Islet precursor cell (in vitro differentiated cells): Measurements from ENCODE around the gene TMEM217.

Experiments
- DNase-seq: peaks from one replicate; pipeline ENCODE4 v3.0.0-alpha.2; 2018

TMEM217 gene

DNA sequence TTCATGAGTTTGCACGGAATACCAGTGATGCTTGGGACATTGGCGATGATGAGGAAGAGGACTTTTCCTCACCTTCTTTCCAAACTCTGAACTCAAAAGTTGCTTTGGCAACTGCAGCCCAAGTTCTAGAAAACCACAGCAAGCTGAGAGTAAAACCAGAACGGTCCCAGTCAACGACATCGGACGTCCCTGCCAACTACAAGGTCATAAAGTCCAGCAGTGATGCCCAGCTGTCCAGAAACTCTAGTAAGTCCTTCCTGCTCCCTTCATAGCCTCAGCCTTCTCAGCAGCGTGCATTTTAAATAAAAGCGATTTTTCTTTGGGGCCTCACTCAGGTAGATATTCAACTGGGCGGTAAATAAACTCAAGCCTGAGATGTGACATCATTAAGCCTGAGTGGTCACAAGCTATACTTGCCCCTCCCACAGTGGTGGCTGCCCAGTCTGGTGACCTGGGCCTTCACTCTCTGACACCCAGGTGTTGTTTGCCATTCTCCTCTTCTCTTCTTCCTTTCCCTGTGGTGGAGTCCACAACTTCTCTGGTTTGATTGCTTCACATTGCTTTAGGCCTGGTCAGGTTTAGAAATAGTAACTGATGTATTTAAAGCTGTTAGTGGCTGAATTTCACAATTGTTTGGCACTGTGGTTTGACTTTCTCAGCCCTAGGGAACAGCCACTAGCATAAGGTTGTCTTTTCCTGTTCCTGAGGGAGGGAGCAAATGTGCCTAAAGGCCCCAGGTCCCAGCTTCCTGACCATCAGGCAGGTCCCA, 21.6 kb upstream of the TMEM217 start:
- no peak for DNase-seq

DNA sequence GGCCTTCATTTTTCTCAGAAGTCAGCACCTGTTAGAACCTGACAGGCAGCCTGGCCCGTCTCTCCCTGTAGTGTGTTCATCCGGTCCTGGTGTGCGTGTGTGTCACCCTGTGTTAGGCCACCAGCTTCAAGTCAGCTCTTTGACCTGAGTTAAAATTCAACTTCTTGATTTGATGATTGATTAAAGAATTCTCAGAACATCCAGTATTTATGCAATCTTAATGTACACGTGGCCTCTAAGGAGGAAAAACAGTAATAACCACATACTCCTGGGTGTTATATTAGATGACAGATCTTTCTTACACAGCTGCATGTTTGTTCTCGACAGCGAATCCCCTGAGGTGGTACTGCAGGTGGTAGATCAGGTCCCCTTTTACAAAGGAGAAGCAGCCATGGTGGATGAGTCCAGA, 19.1 kb upstream of the TMEM217 start:
- DNase-seq, result no peak

DNA sequence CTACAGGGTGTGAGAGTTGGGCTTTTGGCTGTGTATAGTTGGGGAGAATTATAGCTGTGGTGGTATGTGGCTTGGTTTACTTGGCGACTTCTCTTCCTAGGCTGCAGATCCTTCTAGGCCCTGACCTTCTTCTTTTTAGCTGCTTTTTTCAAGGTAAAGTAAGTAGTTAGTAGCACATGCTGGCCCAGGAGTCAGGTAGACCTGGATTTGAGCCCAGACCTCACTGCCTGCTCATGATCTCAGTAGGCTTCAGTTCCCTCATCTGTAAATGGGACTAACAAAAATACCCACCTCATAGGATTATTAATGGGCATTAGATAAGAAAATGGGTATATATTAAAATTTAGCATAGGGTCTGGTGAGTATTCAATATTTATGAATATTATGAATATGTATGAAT, 17.4 kb upstream of the TMEM217 start:
- no peak for DNase-seq

DNA sequence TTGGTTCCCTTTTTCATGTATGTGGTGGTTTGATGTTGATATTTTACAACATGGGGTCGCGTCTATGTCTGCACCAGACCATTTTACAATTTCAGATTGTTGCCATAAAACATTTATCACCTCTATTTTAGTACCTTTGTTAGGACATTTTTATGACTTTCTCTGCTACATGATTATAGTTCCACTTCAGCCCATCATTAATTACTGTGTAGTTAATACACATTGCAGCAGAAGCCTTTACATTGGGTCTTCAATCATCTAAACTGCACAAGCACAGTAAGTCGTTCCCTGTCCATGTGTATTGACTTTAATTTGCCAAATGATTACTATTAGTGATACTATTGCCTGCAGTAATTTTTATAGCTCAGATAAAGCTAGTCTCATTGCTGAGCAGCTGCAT, 15.7 kb upstream of the TMEM217 start:
- DNase-seq, result no peak

DNA sequence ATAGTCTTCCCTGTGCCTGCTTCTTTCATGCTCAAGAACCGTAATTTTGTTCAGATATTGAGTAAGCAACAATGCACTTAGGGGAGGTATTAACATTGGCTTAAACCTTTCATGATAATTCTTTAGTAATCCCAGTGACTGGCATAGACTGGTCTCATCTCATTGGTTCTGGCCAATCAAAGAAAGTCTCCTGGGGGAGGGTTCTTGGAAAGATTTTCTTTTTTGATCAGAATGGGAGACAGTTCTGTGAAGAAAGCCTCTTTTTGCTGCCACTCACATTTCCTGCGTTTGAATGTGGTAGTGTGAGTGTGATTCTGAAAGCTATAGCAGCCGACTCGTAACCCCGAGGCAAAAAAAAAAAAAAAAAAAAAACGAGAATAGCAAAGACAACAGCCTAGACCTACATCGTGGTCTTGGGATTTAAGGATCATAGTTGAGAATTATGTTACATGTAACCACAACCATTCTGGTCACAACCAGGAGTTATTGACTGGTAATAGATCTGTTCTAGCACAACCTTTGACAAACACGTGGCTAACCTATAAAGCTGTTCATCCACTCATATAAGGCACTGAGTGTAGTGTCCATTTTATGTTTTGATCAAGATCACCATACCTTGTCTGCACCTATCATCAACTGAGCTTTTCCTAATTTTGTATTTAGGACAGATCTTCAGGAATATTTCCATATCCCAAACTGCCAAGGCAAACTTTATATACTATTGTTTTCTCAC, 15.1 kb upstream of the TMEM217 start:
- no peak for DNase-seq

DNA sequence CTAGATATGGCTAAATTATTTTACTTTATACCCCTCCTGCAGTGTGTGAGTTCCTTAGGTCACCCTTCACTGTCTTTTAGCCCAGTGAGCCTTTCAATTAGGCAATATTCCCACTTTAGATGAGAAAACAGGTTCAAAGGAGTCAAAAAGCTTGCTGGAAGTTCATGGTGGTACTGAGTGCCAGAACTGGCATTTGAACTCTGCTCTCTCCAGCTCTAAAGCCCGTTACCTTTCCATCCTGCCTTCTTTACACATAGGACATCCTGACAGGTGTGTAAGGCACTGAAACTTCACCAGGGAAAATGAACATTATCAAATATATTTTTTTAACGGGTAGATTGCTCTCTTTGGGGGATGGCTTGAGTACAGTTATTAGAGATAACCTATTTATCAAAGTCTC, 11.2 kb upstream of the TMEM217 start:
- DNase-seq, result no peak

DNA sequence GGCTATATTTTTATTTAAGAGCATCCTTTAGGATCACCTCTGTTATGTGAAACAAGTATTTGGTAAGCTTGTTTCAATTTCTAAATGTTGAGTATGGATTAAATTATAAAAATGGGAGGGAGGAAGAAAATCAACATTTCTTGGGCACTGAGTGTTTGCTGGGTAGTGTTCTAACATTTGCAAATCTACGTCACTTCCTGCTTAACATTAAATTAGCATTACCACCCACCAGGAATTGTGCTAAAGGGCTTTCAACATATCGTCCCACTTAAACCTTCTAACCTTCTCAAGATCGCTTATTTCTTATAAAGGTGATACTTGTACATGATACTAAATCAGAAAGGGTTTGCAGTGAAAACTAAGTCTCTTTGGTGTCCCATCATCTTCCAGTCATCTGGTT, 7.9 kb upstream of the TMEM217 start:
- no peak for DNase-seq

- DNase-seq, result no peak
These were observed 7.1 kb upstream of the TMEM217 start for GRCh38 chr6:37265001-37265400.

DNA sequence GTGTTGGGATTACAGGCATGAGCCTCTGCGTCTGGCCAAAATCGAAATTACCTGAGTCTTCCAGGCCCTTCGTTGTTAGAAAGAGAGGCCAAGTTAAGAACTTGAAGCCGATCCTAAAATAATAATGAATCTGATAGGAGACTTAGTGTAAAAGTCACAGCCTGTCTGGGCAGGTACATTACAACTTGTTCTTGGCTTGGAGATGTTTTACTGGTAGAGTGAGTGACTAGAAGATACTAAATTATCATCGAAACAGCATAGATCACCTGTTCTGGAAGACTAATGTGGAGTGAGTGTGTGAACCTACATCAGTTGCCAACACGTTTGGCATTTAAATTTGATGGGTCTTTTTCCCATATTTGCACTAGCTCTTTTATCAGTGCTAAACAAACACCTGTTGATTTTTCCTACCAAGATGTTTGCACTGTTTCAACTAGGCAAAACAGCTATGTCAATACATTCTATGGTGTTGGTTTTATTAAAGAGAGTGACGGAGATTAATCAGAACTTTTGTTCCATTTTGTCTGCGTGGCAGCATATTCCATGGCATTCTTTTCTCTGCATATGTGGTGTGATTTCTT, 4.6 kb upstream of the TMEM217 start:
- no peak for DNase-seq

- no peak for DNase-seq
These were observed 3.3 kb upstream of the TMEM217 start for GRCh38 chr6:37261198-37261597.

DNA sequence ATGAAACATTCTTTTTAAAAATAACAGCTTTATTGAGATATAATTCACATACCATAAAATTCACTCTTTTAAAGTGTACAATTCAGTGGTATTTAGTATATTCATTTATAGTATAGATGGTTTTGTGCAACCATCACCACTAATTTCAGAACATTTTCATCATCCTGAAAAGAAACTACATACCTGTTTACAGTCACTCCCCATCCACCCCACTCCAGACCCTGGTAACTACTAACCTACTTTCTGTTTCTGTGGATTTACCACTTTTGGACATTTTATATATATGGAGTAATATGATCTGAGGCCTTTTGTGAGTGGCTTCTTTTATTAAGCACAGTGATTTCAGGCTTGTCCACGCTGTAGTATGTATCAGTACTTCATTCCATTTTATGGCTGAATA, 2.5 kb upstream of the TMEM217 start:
- no peak for DNase-seq

- DNase-seq, result no peak
These were observed 2.1 kb upstream of the TMEM217 start for GRCh38 chr6:37260040-37260439.

- DNase-seq, result no peak
These were observed 1.2 kb upstream of the TMEM217 start for GRCh38 chr6:37259191-37259590.

DNA sequence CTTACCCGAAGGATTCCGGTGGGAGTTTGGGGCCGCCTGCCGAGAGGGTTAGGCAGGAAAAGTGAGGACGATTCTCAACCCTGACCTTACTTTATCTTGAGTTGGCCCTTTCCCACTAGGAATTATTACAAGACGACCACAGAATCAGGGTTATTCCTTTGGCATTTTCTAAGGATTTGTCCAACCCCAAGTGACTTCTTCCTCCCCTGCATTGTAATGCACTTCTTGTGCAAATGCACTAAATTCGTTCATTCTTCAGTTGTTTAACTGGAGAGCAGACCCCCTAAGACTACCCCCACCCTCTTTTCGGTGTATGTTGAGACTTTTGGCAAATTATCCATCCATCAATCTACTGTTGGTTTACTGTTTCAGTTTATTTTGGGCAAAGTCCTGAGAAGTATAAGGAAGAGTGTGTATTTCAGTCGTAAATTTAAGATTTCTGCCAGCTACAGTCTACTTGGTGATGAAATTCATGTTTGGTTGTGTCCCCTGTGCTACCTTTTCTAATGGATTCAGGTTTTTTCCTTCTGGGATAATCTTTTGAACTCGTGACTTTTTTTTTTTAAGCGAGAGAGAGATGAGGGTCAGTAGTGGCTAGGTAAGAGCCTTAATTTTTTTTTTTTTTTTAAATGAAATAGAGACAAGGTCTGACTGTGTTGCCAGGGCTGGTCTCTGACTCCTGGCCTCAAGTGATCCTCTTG, 611 bp upstream of the TMEM217 start:
- no peak for DNase-seq

GRCh38 chr6:37257320-37257633, 667 bp downstream of the TMEM217 start:
- no peak for DNase-seq

- DNase-seq, result no peak
These were observed 1.1 kb downstream of the TMEM217 start for GRCh38 chr6:37256692-37257319.

DNA sequence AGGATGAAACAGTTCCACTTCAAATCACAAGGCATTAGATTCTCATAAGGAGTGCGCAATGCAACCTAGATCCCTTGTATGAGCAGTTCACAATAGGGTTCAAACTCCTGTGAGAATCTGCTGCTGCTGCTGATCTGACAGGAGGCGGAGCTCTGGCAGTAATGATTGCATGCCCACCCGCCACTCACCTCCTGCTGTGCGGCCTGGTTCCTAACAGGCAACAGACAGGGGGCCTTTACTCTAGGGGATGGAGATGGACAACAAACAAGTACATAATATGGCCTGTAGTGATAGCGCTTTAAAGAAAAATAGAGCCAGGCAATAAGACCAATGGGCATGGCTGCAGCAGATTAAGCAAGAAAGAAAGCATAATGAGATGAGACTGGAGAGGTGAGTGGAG, 3.1 kb downstream of the TMEM217 start:
- no peak for DNase-seq

DNA sequence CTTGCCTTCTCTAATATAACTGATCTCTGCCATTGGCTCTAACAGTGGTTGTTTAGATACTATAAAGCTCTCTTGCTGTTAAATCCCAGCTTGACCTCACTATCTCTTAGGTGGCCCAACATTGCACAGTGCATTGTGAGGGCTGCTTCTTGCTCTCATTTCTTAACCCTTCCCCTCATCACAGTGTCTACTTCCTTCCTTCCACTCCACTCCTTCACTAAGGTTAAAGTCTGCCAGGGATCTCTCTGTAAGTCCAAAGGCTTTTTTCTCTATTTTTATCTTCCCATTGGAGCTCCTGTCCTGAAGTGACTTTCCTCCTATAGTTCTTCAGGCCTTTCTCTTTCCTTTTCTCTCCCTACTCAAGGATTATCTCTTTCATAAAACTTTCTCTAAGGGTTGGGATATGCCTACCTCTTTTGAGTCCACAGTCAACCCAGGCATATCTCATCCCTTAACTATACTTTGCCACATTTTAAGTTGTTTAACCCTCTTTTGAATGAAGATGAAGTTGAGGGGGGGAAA, 4.4 kb downstream of the TMEM217 start:
- no peak for DNase-seq

GRCh38 chr6:37251211-37251780, 6.6 kb downstream of the TMEM217 start:
- DNase-seq, result no peak

DNA sequence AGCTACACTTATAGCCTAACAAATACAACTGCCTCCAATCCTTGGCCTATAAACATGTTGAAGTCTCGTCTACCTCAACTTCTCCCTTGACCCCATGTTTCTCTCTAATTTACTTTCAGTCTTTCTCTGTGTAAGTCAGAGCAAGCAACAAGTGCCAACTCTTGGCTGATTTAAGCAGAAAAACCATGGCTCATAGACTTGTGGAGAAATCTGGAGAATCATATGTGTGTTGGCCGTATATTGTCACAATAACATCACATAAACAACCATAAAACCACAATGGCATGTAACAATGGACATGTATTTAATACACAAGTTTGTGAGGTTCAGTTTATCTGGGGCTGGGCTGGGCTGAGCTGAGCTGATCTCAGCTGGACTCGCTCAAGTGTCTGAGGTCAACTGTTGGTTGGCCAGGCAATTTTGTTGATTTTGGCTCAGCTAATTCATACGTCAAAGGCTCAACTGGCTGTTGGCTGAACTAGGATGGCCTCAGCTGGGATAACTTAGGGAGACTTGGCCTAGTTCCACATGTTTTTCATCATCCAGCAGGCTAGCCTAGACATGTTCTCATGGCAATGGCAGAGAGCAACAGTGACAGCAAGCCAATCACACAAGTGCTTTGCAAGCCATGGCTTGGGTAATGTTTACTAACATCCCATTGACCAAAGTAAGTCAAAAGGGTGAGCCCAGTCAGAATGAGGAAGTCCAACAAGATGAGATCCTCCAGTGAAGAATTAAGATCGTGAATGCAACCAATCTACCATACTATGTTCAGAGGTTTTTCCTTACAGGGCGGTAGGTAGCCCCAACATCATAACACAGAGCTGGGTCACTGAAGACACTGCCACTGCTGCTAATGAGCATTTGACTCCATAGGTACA, 13.3 kb downstream of the TMEM217 start:
- no peak for DNase-seq

- DNase-seq, result no peak
These were observed 14.1 kb downstream of the TMEM217 start for GRCh38 chr6:37243816-37244370.
